Fibroblast of pulmonary artery (primary cell): ENCODE results near the gene ARL4A.

Experiments used
- DNase-seq: peaks from one replicate; pipeline ENCODE4 v3.0.0-alpha.2; 2010; ENCODE audit warnings: low read depth
- H3K4me3 ChIP-seq: replicated peaks from 2 replicates; pipeline ENCODE4 v1.5.1; 2011; ENCODE audit warnings: low read depth, mild to moderate bottlenecking, control low read depth, low read length, moderate library complexity
- CTCF ChIP-seq: IDR thresholded peaks from 2 replicates; pipeline ENCODE4 v1.5.1; 2011; ENCODE audit warnings: mild to moderate bottlenecking, control low read depth, low read length, inconsistent platforms; ENCODE audit errors: missing control alignments

ARL4A gene

GRCh38 chr7:12706900-12707536 lies 19.6 kb downstream of the ARL4A start:
- no peak overlapping the region for H3K4me3 ChIP-seq
- TF ChIP-seq CTCF, result no peak
- peak; percentile 43 for DNase-seq

DNA sequence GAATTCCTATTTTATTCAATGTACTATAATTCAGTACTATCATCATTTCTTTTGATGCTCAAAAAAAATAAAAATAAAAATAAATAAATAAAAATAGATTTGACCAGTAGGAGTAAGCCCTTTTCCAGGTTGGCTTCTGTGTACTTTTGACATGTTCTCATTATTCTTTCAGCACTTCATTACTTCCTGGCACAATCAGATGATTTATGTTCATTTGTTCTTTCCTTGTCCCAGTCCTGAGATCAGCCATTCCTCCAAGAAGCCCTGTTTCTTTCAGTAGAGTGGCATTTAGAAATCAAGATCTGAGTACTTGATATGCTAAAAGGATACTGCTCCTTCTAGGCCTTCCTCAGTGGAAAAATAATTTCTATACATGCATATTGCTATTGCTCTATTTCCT lies 20.9 kb downstream of the ARL4A start:
- DNase-seq, result no peak
- no peak for TF ChIP-seq CTCF
- no peak overlapping the region for H3K4me3 ChIP-seq

- H3K4me3 ChIP-seq, result no peak overlapping the region
- peak; percentile 69 for DNase-seq
- TF ChIP-seq CTCF, result no peak
These were observed 22.5 kb downstream of the ARL4A start for GRCh38 chr7:12709726-12710502.

DNA sequence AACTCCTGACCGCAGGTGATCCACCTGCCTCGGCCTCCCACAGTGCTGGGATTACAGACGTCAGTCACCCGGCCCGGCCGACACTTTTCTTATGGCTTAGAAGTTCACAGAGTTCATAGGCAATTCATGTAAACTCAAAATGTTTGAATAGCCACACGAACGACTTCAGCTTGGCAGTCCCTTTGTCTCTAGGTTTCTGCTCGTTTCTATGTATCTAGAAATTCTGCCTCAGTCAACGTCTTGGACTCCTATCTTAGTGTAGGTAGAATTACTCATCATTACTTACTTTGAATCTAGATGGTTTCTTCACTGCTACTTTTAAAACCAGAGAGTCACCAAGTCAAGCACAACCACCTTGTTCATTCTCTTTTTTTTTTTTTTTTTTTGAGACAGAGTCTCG lies 23.7 kb downstream of the ARL4A start:
- no peak overlapping the region for H3K4me3 ChIP-seq
- no peak for TF ChIP-seq CTCF
- no peak for DNase-seq

DNA sequence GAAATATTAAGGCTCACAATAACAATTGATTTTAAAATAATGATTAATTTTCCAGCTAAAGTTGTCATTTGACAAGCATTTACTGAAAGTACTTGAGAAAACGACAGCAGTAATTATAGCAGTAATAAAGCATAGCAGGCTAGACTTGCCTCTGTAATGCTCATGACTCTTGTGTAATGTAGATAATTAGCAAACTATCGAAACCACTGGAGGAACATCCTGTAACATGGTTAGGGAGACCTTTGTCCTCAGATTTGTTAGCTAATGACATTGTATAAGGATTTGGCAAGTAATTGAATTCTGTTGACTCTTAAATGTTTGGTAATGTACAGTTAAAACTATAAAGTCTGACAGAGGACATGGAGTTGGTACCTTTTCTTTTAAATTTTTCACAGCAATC lies 24.8 kb downstream of the ARL4A start:
- no peak overlapping the region for H3K4me3 ChIP-seq
- DNase-seq, result no peak
- TF ChIP-seq CTCF, result no peak

DNA sequence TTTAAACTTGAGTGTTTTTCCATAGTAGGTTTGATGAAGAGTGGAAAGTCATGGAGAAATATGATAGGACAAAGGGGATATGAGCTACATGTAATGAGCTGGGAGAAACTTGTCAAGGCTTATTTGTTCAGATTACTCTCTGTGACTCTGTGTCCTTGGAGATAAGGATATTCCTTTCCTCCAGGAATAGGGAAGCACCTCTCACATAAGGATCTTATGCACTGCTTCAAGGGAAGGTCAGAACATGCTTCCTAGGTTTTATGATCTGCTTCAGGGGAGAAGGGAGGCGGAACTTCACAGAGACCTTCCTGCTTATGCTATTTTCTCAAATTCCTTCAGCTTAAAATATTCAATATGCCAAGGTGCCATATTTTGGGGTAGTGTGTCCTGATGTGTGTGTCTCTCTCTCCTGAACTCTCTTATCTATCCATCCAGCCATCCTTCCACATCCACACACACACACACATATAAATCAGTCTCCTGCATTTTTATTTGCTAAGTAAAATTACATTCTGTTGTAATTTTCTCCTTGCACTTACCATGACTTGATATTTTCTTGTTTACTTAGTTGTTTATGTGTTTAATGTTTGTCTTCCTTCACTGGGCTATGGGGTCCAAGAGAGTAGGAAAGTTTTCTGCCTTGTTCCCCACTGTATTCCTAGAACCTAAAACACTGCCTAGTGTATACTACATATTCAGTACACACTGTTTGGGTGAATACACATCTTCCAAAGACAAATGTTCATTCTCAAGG lies 26.4 kb downstream of the ARL4A start:
- DNase-seq, result no peak
- H3K4me3 ChIP-seq, result no peak overlapping the region
- TF ChIP-seq CTCF, result no peak
